Mesenchymal stem cell (in vitro differentiated cells and primary cell): Measurements from ENCODE around the gene RAMACL.
A peak's percentile ranks its signal among the peaks of the same experiment; 100 is the strongest.

Source experiments
- DNase-seq: peaks from one replicate; pipeline ENCODE4 v3.0.0-alpha.2; 2013
- H2AFZ ChIP-seq: one replicate; pipeline ENCODE4 v1.6.1; 2013; ENCODE audit warnings: low read depth, mild to moderate bottlenecking, control low read depth, inconsistent platforms, low read length, moderate library complexity
- H2AK5ac ChIP-seq: 2 replicates; pipeline ENCODE4 v1.6.1; 2013; ENCODE audit warnings: low read length, moderate library complexity, mild to moderate bottlenecking, inconsistent platforms; ENCODE audit not compliant: severe bottlenecking
- H2BK120ac ChIP-seq: one replicate; pipeline ENCODE4 v1.6.1; 2013; ENCODE audit warnings: low read depth, mild to moderate bottlenecking, inconsistent platforms, low read length, moderate library complexity
- H2BK12ac ChIP-seq, 2 experiments: one replicate each; pipeline ENCODE4 v1.6.1; 2013; ENCODE audit warnings: inconsistent platforms in 2 of 2, low read length in 2 of 2, mild to moderate bottlenecking in 2 of 2, moderate library complexity in 2 of 2, control low read depth in 1 of 2
- H2BK15ac ChIP-seq: one replicate; pipeline ENCODE4 v1.6.1; 2013; ENCODE audit warnings: mild to moderate bottlenecking, low read depth, inconsistent platforms; ENCODE audit not compliant: poor library complexity, severe bottlenecking
- H2BK5ac ChIP-seq: 2 replicates; pipeline ENCODE4 v1.6.1; 2013; ENCODE audit warnings: low read depth, mild to moderate bottlenecking, low read length, control low read depth, inconsistent platforms; ENCODE audit not compliant: poor library complexity, severe bottlenecking
- H3K14ac ChIP-seq, 2 experiments: one replicate each; pipeline ENCODE4 v1.6.1; 2013; ENCODE audit warnings: inconsistent platforms in 2 of 2, low read length in 2 of 2, control low read depth in 1 of 2, mild to moderate bottlenecking in 1 of 2, moderate library complexity in 1 of 2
- H3K18ac ChIP-seq, 2 experiments: one replicate each; pipeline ENCODE4 v1.6.1; 2013; ENCODE audit warnings: inconsistent platforms in 2 of 2, low read length in 2 of 2, control low read depth in 1 of 2, low read depth in 1 of 2, mild to moderate bottlenecking in 1 of 2
- H3K23ac ChIP-seq, 2 experiments: one replicate each; pipeline ENCODE4 v1.6.1; 2013; ENCODE audit warnings: inconsistent platforms in 2 of 2, low read length in 2 of 2, mild to moderate bottlenecking in 2 of 2, moderate library complexity in 2 of 2, control low read depth in 1 of 2
- H3K27ac ChIP-seq: 2 replicates; pipeline ENCODE4 v1.5.1; 2013; ENCODE audit warnings: mild to moderate bottlenecking, moderate library complexity, low read length, control low read depth, inconsistent platforms; ENCODE audit not compliant: poor library complexity, severe bottlenecking
- H3K27me3 ChIP-seq, 2 experiments: 2 replicates each; pipeline versions ENCODE4 v1.6.1 to v1.7.0; 2013; ENCODE audit warnings: low read length in 2 of 2, mild to moderate bottlenecking in 2 of 2, moderate library complexity in 2 of 2, control low read depth in 1 of 2, inconsistent platforms in 1 of 2; ENCODE audit not compliant: control insufficient read depth in 1 of 2, insufficient read depth in 1 of 2
- H3K36me3 ChIP-seq, 2 experiments: 2 replicates each; pipeline versions ENCODE4 v1.6.1 to v1.7.0; 2013; ENCODE audit warnings: low read length in 2 of 2, control low read depth in 1 of 2, inconsistent platforms in 1 of 2, low read depth in 1 of 2, mild to moderate bottlenecking in 1 of 2; ENCODE audit not compliant: insufficient read depth in 2 of 2, control insufficient read depth in 1 of 2
- H3K4ac ChIP-seq, 2 experiments: one replicate each; pipeline ENCODE4 v1.6.1; 2013; ENCODE audit warnings: inconsistent platforms in 2 of 2, low read length in 2 of 2, mild to moderate bottlenecking in 2 of 2, moderate library complexity in 2 of 2, control low read depth in 1 of 2, low read depth in 1 of 2
- H3K4me1 ChIP-seq: 2 replicates; pipeline ENCODE4 v1.6.1; 2013; ENCODE audit warnings: low read depth, low read length, control low read depth; ENCODE audit not compliant: control insufficient read depth, insufficient read depth
- H3K4me2 ChIP-seq: 2 replicates; pipeline ENCODE4 v1.6.1; 2013; ENCODE audit warnings: low read length, mild to moderate bottlenecking, inconsistent platforms; ENCODE audit not compliant: poor library complexity, severe bottlenecking
- H3K4me3 ChIP-seq, 2 experiments: 2 replicates each; pipeline versions ENCODE4 v1.5.1 to v1.7.0; 2013; ENCODE audit warnings: low read length in 2 of 2, mild to moderate bottlenecking in 2 of 2, control low read depth in 1 of 2, low read depth in 1 of 2; ENCODE audit not compliant: insufficient read depth in 1 of 2
- H3K79me1 ChIP-seq: replicated peaks from 2 replicates; pipeline ENCODE4 v1.6.1; 2013; ENCODE audit warnings: mild to moderate bottlenecking, control low read depth, low read length, inconsistent platforms; ENCODE audit not compliant: poor library complexity, severe bottlenecking
- H3K9ac ChIP-seq: 2 replicates; pipeline ENCODE4 v1.7.0; 2013; ENCODE audit warnings: mild to moderate bottlenecking, low read length, moderate library complexity
- H3K9me3 ChIP-seq: 2 replicates; pipeline ENCODE4 v1.7.0; 2013; ENCODE audit warnings: mild to moderate bottlenecking, low read length; ENCODE audit not compliant: control insufficient read depth
- H4K8ac ChIP-seq: one replicate; pipeline ENCODE4 v1.6.1; 2013; ENCODE audit warnings: inconsistent platforms, mild to moderate bottlenecking, low read length, moderate library complexity
- H4K91ac ChIP-seq: one replicate; pipeline ENCODE4 v1.6.1; 2013; ENCODE audit warnings: mild to moderate bottlenecking, low read length, inconsistent platforms
- WGBS: methylation state at CpG from one replicate; pipeline ENCODE4 v1.1.7; 2013; ENCODE audit warnings: mixed read lengths; 5-methylcytosine and 5-hydroxymethylcytosine counted together

RAMACL gene

GRCh38 chr6:166627875-166628801 lies 41.7 kb upstream of the RAMACL start:
- Histone ChIP-seq H4K91ac (peak overlapping the region; percentile 49), H3K4ac (peak overlapping the region; percentile 40 to 63), H3K4me2 (peak overlapping the region; percentile 99), H3K4me3 (peak overlapping the region; percentile 60 to 86), H3K79me1 (peaks cover 2% of the 10 kb centered on the region), H3K27ac (peak overlapping the region; percentile 76), H2BK5ac (no peak overlapping the region), H2BK120ac (peak overlapping the region; percentile 40), H2AFZ (peak overlapping the region; percentile 64), H3K27me3 (peaks cover 0 to 21% of the 10 kb centered on the region in 2 experiments), H2AK5ac (no peak overlapping the region), H3K9me3 (no peaks in the 10 kb centered on the region), H3K14ac (no peak overlapping the region), H2BK12ac (peak overlapping the region in 1 of 2 experiments; percentile 1), H3K9ac (peak overlapping the region; percentile 86), H3K36me3 (no peaks in the 10 kb centered on the region), H4K8ac (peak overlapping the region; percentile 57), H3K23ac (peak overlapping the region in 1 of 2 experiments; percentile 23), H3K18ac (peak overlapping the region; percentile 71 to 84), H3K4me1 (peaks cover 11% of the 10 kb centered on the region), H2BK15ac (peak overlapping the region; percentile 62)
- DNase-seq: peak; percentile 77
- 1% methylated on average over 59 of the region's 61 CpGs for WGBS

GRCh38 chr6:166627033-166627874 lies 40.8 kb upstream of the RAMACL start, which contains the start of gene RPS6KA2:
TSS of gene RPS6KA2 (minus strand) at chr6:166627251. CDS start at chr6:166627019, 232 bp downstream.
- peak within 1 kb of the TSS in 1 of 2 experiments; percentile 23 for H3K23ac ChIP-seq
- peak; percentile 100 for DNase-seq
- peak within 1 kb of the TSS; percentile 67 for H4K8ac ChIP-seq
- H2BK120ac ChIP-seq: peak within 1 kb of the TSS; percentile 81
- H3K79me1 ChIP-seq: peaks cover 2% of the 10 kb centered on the region
- peak within 1 kb of the TSS; percentile 33 for H2AFZ ChIP-seq
- no peaks in the 10 kb centered on the region for H3K9me3 ChIP-seq
- H3K4me1 ChIP-seq: peaks cover 11% of the 10 kb centered on the region
- no peak within 1 kb of the TSS for H2AK5ac ChIP-seq
- peaks cover 0 to 21% of the 10 kb centered on the region in 2 experiments for H3K27me3 ChIP-seq
- under 1% methylated on average over 63 of the region's 87 CpGs for WGBS
- H2BK5ac ChIP-seq: no peak within 1 kb of the TSS
- H3K4me2 ChIP-seq: peak within 1 kb of the TSS; percentile 99
- peak within 1 kb of the TSS; percentile 89 to 90 for H3K18ac ChIP-seq
- peak within 1 kb of the TSS in 1 of 2 experiments; percentile 37 for H2BK12ac ChIP-seq
- H2BK15ac ChIP-seq: peak within 1 kb of the TSS; percentile 84
- peak within 1 kb of the TSS; percentile 76 for H3K27ac ChIP-seq
- peak within 1 kb of the TSS; percentile 63 to 81 for H3K4ac ChIP-seq
- H4K91ac ChIP-seq: peak within 1 kb of the TSS; percentile 49
- H3K14ac ChIP-seq: peak within 1 kb of the TSS in 1 of 2 experiments; percentile 30
- H3K4me3 ChIP-seq: peak within 1 kb of the TSS; percentile 82 to 90
- peak within 1 kb of the TSS; percentile 89 for H3K9ac ChIP-seq
- H3K36me3 ChIP-seq: no peaks in the 10 kb centered on the region

- H3K23ac ChIP-seq: peak overlapping the region in 1 of 2 experiments; percentile 2
- H3K9ac ChIP-seq: peak overlapping the region; percentile 89
- H2BK120ac ChIP-seq: peak overlapping the region; percentile 81
- peaks cover 0 to 21% of the 10 kb centered on the region in 2 experiments for H3K27me3 ChIP-seq
- peak overlapping the region in 1 of 2 experiments; percentile 30 for H3K14ac ChIP-seq
- H3K4ac ChIP-seq: peak overlapping the region; percentile 42 to 81
- H3K79me1 ChIP-seq: peaks cover 2% of the 10 kb centered on the region
- H3K4me1 ChIP-seq: peaks cover 11% of the 10 kb centered on the region
- H2BK15ac ChIP-seq: peak overlapping the region; percentile 84
- H4K91ac ChIP-seq: peak overlapping the region; percentile 40
- WGBS: 3% methylated on average over 65 of the region's 66 CpGs
- H2AK5ac ChIP-seq: no peak overlapping the region
- H2BK12ac ChIP-seq: peak overlapping the region in 1 of 2 experiments; percentile 37
- peak overlapping the region; percentile 67 for H4K8ac ChIP-seq
- no peaks in the 10 kb centered on the region for H3K9me3 ChIP-seq
- H2AFZ ChIP-seq: no peak overlapping the region
- peak; percentile 61 for DNase-seq
- H3K18ac ChIP-seq: peak overlapping the region; percentile 89 to 90
- peak overlapping the region; percentile 99 for H3K4me2 ChIP-seq
- H3K27ac ChIP-seq: no peak overlapping the region
- H2BK5ac ChIP-seq: no peak overlapping the region
- H3K36me3 ChIP-seq: no peaks in the 10 kb centered on the region
- peak overlapping the region; percentile 82 to 90 for H3K4me3 ChIP-seq
Observed at GRCh38 chr6:166626177-166627032, 39.9 kb upstream of the RAMACL start.
